Measurements from ENCODE around the gene ATR.

GRCh38 chr3:142597906-142598305, 19.4 kb upstream of the ATR start:
- TF ChIP-seq CTCF (IDR thresholded peaks at IDR 0.05): no peak
- no peak for TF ChIP-seq MAX (IDR thresholded peaks at IDR 0.05)
- no peak for TF ChIP-seq POLR2A (IDR thresholded peaks at IDR 0.05; ENCODE audit: low read length)
- no peak for TF ChIP-seq EP300 (IDR thresholded peaks at IDR 0.05)
- no peak for TF ChIP-seq RARB (CRISPR knock-in tag; IDR thresholded peaks at IDR 0.05)
- TF ChIP-seq HDAC2 (IDR thresholded peaks at IDR 0.05): no peak
